Nephron progenitor cell (in vitro differentiated cells): ENCODE data around the gene ULK4.
"Not testable (repeated sequence)": the region's sequence is repeated elsewhere in the genome, so short reads cannot be mapped to it uniquely, and the experiment has no call there.

Experiments used
- DNase-seq: peaks from one replicate; pipeline ENCODE4 v3.0.0; 2021
- H3K27ac Mint-ChIP-seq: 2 replicates; pipeline ENCODE4 v1.8.0; 2021; ENCODE audit warnings: mild to moderate bottlenecking, moderate library complexity, mixed read lengths
- H3K27me3 Mint-ChIP-seq: 2 replicates; pipeline ENCODE4 v1.8.0; 2021; ENCODE audit warnings: mild to moderate bottlenecking, low read depth, mixed read lengths; ENCODE audit not compliant: poor library complexity
- H3K36me3 Mint-ChIP-seq: 2 replicates; pipeline ENCODE4 v1.8.0; 2021; ENCODE audit warnings: low read depth, mixed read lengths
- H3K4me1 Mint-ChIP-seq: 2 replicates; pipeline ENCODE4 v1.8.0; 2021; ENCODE audit warnings: mixed read lengths
- H3K4me3 Mint-ChIP-seq: 2 replicates; pipeline ENCODE4 v1.8.0; 2021; ENCODE audit warnings: mild to moderate bottlenecking, moderate library complexity, mixed read lengths
- H3K9me3 Mint-ChIP-seq: 2 replicates; pipeline ENCODE4 v1.8.0; 2021; ENCODE audit warnings: mild to moderate bottlenecking, moderate library complexity, mixed read lengths
- CTCF ChIP-seq: fragments of 200-600 bp; sonication (generic); IDR thresholded peaks from 2 replicates; pipeline ENCODE4 v1.5.0; 2021; ENCODE audit warnings: antibody characterized with exemption

Gene ULK4

GRCh38 chr3:41794748-41795589 lies 166.9 kb downstream of the ULK4 start:
- no peak for DNase-seq
- no peaks in the 10 kb centered on the region for H3K36me3 Mint-ChIP-seq

GRCh38 chr3:41792806-41793205 lies 169.1 kb downstream of the ULK4 start:
- TF ChIP-seq CTCF: no peak
- Mint-ChIP-seq H3K27ac (no peak overlapping the region), H3K4me3 (no peak overlapping the region), H3K4me1 (no peaks in the 10 kb centered on the region), H3K9me3 (no peaks in the 10 kb centered on the region), H3K36me3 (peaks cover 4% of the 10 kb centered on the region), H3K27me3 (no peaks in the 10 kb centered on the region)
- DNase-seq: no peak

More at GRCh38 chr3:41794748-41795589, 166.9 kb downstream of the ULK4 start:
- H3K4me3 Mint-ChIP-seq: no peak overlapping the region
- no peaks in the 10 kb centered on the region for H3K9me3 Mint-ChIP-seq
- H3K27ac Mint-ChIP-seq: peak overlapping the region; percentile 61
- no peak for TF ChIP-seq CTCF
- no peaks in the 10 kb centered on the region for H3K27me3 Mint-ChIP-seq
- no peaks in the 10 kb centered on the region for H3K4me1 Mint-ChIP-seq

GRCh38 chr3:41769106-41769505 lies 192.8 kb downstream of the ULK4 start:
- no peaks in the 10 kb centered on the region for H3K4me1 Mint-ChIP-seq
- H3K36me3 Mint-ChIP-seq: no peaks in the 10 kb centered on the region
- peaks cover 3% of the 10 kb centered on the region for H3K27me3 Mint-ChIP-seq
- no peak for DNase-seq
- no peak overlapping the region for H3K27ac Mint-ChIP-seq
- H3K9me3 Mint-ChIP-seq: peaks cover 9% of the 10 kb centered on the region
- no peak for TF ChIP-seq CTCF
- no peak overlapping the region for H3K4me3 Mint-ChIP-seq

- H3K4me3 Mint-ChIP-seq: no peak overlapping the region
- peaks cover 3% of the 10 kb centered on the region for H3K9me3 Mint-ChIP-seq
- no peak overlapping the region for H3K27ac Mint-ChIP-seq
- no peak for DNase-seq
- no peaks in the 10 kb centered on the region for H3K4me1 Mint-ChIP-seq
- peaks cover 3% of the 10 kb centered on the region for H3K27me3 Mint-ChIP-seq
- no peak for TF ChIP-seq CTCF
- no peaks in the 10 kb centered on the region for H3K36me3 Mint-ChIP-seq
Measured at GRCh38 chr3:41768363-41768762, 193.5 kb downstream of the ULK4 start.

- not testable (repeated sequence) for H3K9me3 Mint-ChIP-seq, H3K27me3 Mint-ChIP-seq, H3K4me1 Mint-ChIP-seq, DNase-seq, H3K4me3 Mint-ChIP-seq, H3K27ac Mint-ChIP-seq, H3K36me3 Mint-ChIP-seq
Measured at GRCh38 chr3:41762867-41763266, 199.0 kb downstream of the ULK4 start.

- Mint-ChIP-seq H3K27ac (peak overlapping the region; percentile 29), H3K4me1 (no peaks in the 10 kb centered on the region), H3K9me3 (peaks cover 4% of the 10 kb centered on the region), H3K4me3 (no peak overlapping the region), H3K27me3 (no peaks in the 10 kb centered on the region), H3K36me3 (no peaks in the 10 kb centered on the region)
- TF ChIP-seq CTCF: no peak
- DNase-seq: no peak
Measured at GRCh38 chr3:41753651-41754050, 208.3 kb downstream of the ULK4 start.
